Right ventricle myocardium inferior (tissue), 1 donor: ENCODE results near the gene ITPRID2. TPM values are rescaled to one million over a fixed set of nuclear protein-coding genes. Genes with fewer than 3 reads are reported as not detected.

Experiments
- ATAC-seq: fragments of 200-7000 bp; cut with Tn5 transposase; one replicate; pipeline ENCODE4 v1.9.1; 2020; ENCODE audit warnings: mild to moderate bottlenecking, moderate library complexity
- DNase-seq: peaks from one replicate; pipeline ENCODE4 v3.0.0; 2021; ENCODE audit errors: missing footprints
- intact Hi-C: fragments of 100-400 bp; cut with DNase I; formaldehyde crosslinking; loops from one replicate; pipeline ENCODE4 v1.11.0; 2022
- long read RNA-seq: library from polyadenylated mRNA; unstranded; transcript quantifications from one replicate; pipeline ENCODE4 v2.0.0, GENCODE V29; 2021
- total RNA-seq: library from RNA; stranded (reverse); fragmentation: NEBNext Ultra II Directional; extraction: Animal tissue kit (Norgen Biotek cat#: 25700); gene quantifications from one replicate; pipeline ENCODE4 v1.2.1, GENCODE V29; 2021
- donor health status: DM: no; HTN: yes; CAD: no; lungs with severe emphysema.

ITPRID2 gene
- total RNA-seq: 64.5 TPM
- long read RNA-seq, full-length matches to known transcripts: 13 of 36 reads
- long read RNA-seq, partial matches to known transcripts: 4 of 36 reads
- long read RNA-seq, other reads (novel, unspliced or antisense): 19 of 36 reads

GRCh38 chr2:181891258-181891965, at the start of gene ITPRID2:
Gene ITPRID2, plus strand, starts transcription at chr2:181891730. Its CDS starts 337 bp downstream, at chr2:181892067.
- intact Hi-C loops: loop anchor here (5.0 to 10.0 kb wide), 5 partner anchors 44 to 907 kb away; partner anchors contain the start of genes PPP1R1C and UBE2E3
- DNase-seq: peak; percentile 96
- peak; percentile 98 for ATAC-seq

GRCh38 chr2:181844551-181845290, 46.8 kb upstream of the ITPRID2 start:
- intact Hi-C loops: loop anchor here (5.0 kb wide), 1 partner anchor 48 kb away; the partner anchor contains the start of gene ITPRID2
- no peak for DNase-seq
- ATAC-seq: no peak

GRCh38 chr2:181846399-181847197, 44.9 kb upstream of the ITPRID2 start:
- DNase-seq (no peak), ATAC-seq (no peak)
- intact Hi-C loops: loop anchor here (5.0 kb wide), 1 partner anchor 46 kb away; the partner anchor contains the start of gene ITPRID2

- ATAC-seq (no peak), DNase-seq (no peak)
- intact Hi-C loops: loop anchor here (5.0 kb wide), 1 partner anchor 45 kb away; the partner anchor contains the start of gene ITPRID2
Observed at GRCh38 chr2:181847198-181847556, 44.4 kb upstream of the ITPRID2 start.

- DNase-seq: no peak
- intact Hi-C loops: loop anchor here (5.0 kb wide), 1 partner anchor 45 kb away; the partner anchor contains the start of gene ITPRID2
- no peak for ATAC-seq
Observed at GRCh38 chr2:181847702-181848101, 43.8 kb upstream of the ITPRID2 start.

GRCh38 chr2:181848261-181848886, 43.2 kb upstream of the ITPRID2 start:
- intact Hi-C loops: loop anchor here (5.0 kb wide), 1 partner anchor 44 kb away; the partner anchor contains the start of gene ITPRID2
- DNase-seq (no peak), ATAC-seq (no peak)

- ATAC-seq (no peak), DNase-seq (no peak)
- intact Hi-C loops: loop anchor here (5.0 kb wide), 1 partner anchor 43 kb away; the partner anchor contains the start of gene ITPRID2
Observed at GRCh38 chr2:181849601-181850000, 41.9 kb upstream of the ITPRID2 start.

- ATAC-seq: no peak
- no peak for DNase-seq
Observed at GRCh38 chr2:181850936-181851560, 40.5 kb upstream of the ITPRID2 start.

GRCh38 chr2:181851726-181852125, 39.8 kb upstream of the ITPRID2 start:
- intact Hi-C loops: no loop called here
- no peak for DNase-seq
- no peak for ATAC-seq

More at GRCh38 chr2:181850936-181851560, 40.5 kb upstream of the ITPRID2 start:
- intact Hi-C loops: no loop called here

GRCh38 chr2:181853696-181854095, 37.8 kb upstream of the ITPRID2 start:
- DNase-seq: no peak
- intact Hi-C loops: no loop called here
- ATAC-seq: no peak

GRCh38 chr2:181857483-181857882, 34.0 kb upstream of the ITPRID2 start:
- intact Hi-C loops: no loop called here
- no peak for DNase-seq
- ATAC-seq: no peak

- DNase-seq (no peak), ATAC-seq (no peak)
- intact Hi-C loops: no loop called here
Observed at GRCh38 chr2:181858600-181858999, 32.9 kb upstream of the ITPRID2 start.

- ATAC-seq (no peak), DNase-seq (no peak)
- intact Hi-C loops: no loop called here
Observed at GRCh38 chr2:181859123-181859522, 32.4 kb upstream of the ITPRID2 start.

- intact Hi-C loops: no loop called here
- DNase-seq: no peak
- no peak for ATAC-seq
Observed at GRCh38 chr2:181859803-181860202, 31.7 kb upstream of the ITPRID2 start.

- ATAC-seq (no peak), DNase-seq (no peak)
- intact Hi-C loops: no loop called here
Observed at GRCh38 chr2:181861379-181861778, 30.2 kb upstream of the ITPRID2 start.

- DNase-seq: no peak
- no peak for ATAC-seq
- intact Hi-C loops: no loop called here
Observed at GRCh38 chr2:181862583-181863281, 28.8 kb upstream of the ITPRID2 start.

GRCh38 chr2:181872178-181872577, 19.4 kb upstream of the ITPRID2 start:
- DNase-seq (no peak), ATAC-seq (no peak)
- intact Hi-C loops: no loop called here
